HG02759 (cell line): ENCODE data around the gene CCDC88A.
"Not testable (repeated sequence)": the region's sequence is repeated elsewhere in the genome, so short reads cannot be mapped to it uniquely, and the experiment has no call there.

ENCODE experiments used
- ATAC-seq: cut with Tn5 transposase; IDR thresholded peaks from one replicate; pipeline ENCODE4 v1.9.1; 2021; ENCODE audit warnings: mild to moderate bottlenecking, moderate library complexity; ENCODE audit not compliant: unreplicated experiment

Gene CCDC88A, protein sequence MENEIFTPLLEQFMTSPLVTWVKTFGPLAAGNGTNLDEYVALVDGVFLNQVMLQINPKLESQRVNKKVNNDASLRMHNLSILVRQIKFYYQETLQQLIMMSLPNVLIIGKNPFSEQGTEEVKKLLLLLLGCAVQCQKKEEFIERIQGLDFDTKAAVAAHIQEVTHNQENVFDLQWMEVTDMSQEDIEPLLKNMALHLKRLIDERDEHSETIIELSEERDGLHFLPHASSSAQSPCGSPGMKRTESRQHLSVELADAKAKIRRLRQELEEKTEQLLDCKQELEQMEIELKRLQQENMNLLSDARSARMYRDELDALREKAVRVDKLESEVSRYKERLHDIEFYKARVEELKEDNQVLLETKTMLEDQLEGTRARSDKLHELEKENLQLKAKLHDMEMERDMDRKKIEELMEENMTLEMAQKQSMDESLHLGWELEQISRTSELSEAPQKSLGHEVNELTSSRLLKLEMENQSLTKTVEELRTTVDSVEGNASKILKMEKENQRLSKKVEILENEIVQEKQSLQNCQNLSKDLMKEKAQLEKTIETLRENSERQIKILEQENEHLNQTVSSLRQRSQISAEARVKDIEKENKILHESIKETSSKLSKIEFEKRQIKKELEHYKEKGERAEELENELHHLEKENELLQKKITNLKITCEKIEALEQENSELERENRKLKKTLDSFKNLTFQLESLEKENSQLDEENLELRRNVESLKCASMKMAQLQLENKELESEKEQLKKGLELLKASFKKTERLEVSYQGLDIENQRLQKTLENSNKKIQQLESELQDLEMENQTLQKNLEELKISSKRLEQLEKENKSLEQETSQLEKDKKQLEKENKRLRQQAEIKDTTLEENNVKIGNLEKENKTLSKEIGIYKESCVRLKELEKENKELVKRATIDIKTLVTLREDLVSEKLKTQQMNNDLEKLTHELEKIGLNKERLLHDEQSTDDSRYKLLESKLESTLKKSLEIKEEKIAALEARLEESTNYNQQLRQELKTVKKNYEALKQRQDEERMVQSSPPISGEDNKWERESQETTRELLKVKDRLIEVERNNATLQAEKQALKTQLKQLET (N-terminal part only)

DNA sequence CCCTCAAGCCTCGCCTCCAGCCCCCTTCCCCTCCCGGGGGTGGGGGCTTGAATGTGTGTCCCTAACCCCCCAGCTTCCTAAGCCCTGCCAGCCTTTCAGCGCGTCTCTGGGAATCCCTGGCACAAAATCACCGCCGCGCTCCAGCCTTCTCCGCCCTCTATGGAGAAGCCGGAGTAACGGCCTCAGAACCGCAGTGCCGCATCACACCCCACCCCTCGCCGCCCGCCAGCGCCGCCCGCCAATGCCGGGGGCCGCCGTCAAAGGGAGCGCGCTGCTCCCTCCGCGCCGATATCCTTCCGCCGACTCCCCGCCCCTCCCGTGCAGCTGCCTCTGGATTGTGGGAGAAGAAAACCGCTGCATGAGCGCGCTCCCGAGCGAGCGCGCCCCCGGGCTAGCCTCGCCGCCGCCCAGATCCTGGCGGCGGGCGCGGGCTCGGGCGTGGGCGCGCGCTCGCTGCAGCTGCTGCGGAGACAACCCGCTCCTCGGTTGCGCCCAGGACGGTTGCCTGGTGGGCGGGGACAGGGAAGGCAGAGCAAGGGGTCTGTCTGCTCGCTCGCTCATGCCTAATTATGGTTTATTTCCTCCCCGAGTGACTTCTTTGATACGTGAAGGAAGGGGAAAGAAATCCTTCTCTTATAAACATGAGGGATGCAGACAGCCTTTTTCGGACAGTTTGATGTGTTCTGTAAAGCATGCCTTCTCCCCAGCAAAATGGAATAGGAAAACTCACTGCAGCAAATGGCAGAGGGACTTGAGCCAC, at the start of gene CCDC88A:
Gene CCDC88A (minus strand): TSS at position 178 of the 760 bp plus-strand sequence. CDS start 777 bp downstream, outside the sequence.
- ATAC-seq: peak; percentile 85

DNA sequence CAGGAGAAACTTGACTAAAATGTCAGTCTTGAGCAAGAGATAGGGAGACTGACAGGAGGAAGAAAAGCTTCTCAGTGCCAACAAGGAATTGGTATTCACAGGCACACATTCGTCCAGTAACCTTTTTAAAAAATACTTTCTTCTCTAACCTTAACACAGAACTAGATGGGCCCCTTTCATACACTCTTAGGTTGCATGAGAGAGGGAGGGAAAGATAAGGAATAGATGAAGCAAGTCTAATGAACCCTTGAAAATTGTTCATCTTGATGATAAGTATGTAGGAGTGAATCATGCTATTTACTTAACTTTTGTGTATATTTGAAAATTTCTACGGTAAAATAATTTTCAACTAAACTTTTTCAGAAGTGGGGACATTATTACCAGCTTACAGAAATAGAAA, 42.0 kb upstream of the CCDC88A start:
- no peak for ATAC-seq

DNA sequence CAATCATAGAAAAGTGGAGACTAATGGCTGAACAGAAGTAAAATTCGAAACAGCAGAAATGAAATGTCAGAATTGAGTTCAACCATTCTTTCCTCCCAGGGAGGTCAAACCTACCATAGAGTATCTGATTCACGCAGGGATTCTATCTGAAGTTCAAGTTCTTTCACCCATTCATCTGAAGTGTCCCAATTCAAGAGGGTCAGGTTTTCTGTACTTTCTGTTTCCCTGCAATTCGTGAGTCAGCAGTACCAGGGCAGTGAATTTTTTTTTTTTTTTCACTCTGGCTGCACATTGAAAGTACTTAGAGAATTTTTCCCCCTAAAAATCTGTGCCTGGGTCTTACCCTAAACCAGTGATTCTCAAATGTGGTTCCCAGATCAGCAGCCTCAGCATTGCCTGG, 40.9 kb upstream of the CCDC88A start:
- no peak for ATAC-seq

DNA sequence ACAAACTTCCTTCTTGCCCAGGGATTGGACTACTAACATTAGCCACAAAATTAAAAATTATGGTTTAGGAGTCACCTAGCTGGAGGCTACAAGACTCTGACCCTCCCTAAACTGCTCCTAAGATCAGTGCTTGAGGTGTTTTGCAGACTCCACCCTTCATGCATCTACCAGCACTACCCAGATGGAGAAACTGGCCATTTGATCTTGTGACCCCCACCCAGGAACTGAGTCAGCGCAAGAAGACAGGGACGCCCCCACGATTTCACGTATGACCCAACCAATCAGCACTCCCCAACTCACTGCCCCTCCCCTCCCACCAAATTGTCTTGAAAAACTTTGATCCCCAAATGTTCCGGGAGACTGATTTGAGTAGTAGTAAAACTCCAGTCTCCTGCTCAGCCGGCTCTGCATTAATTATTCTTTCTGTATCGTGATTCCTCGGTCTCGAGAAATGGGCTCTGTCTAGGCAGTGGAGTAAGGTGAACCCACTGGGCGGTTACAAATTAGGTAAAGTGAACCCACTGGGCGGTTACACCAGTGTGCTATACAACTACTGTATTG, 40.1 kb upstream of the CCDC88A start:
- no peak for ATAC-seq

DNA sequence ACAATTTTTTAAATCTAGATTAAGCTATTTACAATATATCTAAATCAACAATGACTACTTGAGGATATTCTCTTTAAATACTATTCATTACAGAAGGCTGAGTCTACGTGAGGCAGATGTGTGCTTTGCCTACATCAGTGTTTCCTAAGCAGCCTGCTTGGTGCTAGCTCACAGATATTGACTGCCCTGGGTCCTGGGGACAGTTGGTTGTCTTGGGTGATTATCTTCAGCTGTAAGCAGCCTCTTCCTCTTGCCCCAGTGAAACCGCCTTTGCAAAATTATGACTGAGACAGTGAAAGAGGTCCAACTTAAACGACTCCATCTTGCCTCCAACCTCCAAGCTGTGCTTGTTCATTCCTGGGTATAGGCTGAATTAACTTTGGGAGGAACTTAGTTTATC, 39.6 kb upstream of the CCDC88A start:
- ATAC-seq: no peak

DNA sequence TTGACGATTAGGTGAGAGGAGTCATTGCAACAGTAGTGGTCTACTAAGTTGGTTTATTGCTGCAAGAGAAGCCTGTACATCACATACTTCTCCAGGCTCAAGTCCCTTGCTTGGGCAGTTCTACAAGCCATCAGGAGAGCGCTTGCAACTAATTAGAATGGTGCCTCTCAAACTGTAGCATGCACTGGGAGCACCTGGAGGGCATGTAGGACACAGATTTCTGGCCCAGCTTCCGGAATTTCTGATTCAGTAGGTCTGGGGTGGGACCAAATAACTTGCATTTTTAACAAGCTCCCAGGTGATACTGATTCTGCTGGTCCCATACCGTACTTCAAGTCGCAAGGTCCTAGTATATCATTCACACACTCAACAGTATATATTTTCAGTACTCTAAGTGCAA, 34.5 kb upstream of the CCDC88A start:
- no peak for ATAC-seq

DNA sequence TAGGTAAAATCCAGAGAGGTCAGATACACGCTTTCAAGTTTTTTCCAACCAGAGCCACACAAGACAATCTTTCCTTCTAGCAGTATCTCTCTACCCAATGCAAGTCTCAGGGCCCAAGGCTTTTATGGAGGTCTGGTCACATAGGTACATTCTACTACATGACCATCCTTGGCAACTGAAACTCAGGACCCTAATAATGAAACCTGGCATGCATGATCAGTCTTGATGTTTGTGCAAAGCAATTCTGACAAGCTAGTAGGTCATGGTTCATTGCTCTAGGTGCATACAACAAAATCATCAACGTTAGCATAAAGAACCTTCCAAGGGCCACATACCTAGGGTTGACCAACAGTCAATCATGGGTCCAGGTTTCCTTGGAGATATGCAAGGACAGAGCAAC, 33.2 kb upstream of the CCDC88A start:
- peak; percentile 64 for ATAC-seq

DNA sequence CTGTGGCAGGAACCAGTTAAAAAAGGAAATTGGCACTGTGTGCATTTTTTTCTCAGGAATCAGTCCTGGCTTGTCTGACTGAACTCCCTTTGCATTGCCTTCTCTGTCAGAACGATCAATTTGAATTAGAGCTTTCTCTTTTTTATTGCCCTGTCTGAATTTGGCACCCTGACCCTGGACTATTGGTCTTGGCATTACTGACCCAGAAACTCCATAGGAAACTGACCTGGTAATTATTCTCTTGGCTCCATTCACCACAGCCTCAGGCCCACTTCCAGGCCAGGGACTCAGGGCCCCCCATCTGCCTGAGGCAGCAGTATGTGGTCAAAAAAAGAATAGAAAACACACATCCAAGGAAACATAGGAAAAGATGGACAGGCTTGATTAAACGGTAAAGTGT, 32.0 kb upstream of the CCDC88A start:
- ATAC-seq: no peak

DNA sequence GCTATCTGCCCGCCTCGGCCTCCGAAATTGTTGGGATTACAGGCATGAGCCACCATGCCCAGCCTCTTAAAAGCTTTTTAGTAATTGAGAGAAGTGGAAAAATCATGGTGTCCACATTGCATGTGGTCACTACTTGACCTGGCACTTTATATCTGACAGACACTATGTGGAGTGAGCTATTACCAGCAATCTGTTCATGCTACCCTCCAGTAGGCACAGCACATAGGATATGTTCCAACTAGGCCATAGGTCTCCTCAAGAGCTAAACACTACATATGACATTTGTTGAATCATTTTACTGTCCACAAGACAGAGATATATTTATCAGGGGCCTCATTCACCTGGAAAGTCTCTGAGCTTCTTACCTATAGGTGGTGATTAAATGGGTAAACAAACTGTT, 30.4 kb upstream of the CCDC88A start:
- ATAC-seq: not testable (repeated sequence)

DNA sequence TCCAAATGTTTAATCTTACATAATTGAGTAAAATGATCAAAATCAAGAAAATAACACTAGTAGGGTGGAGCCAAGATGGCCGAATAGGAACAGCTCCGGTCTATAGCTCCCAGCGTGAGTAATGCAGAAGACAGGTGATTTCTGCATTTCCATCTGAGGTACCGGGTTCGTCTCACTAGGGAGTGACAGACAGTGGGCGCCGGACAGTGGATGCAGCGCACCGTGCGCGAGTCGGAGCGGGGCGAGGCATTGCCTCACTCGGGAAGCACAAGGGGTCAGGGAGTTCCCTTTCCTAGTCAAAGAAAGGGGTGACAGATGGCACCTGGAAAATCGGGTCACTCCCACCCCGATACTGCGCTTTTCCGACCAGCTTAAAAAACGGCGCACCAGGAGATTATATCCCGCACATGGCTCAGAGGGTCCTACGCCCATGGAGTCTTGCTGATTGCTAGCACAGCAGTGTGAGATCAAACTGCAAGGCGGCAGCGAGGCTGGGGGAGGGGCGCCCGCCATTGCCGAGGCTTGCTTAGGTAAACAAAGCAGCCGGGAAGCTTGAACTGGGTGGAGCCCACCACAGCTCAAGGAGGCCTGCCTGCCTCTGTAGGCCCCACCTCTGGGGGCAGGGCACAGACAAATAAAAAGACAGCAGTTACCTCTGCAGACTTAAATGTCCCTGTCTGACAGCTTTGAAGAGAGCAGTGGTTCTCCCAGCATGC, 22.5 kb upstream of the CCDC88A start:
- ATAC-seq: not testable (repeated sequence)

DNA sequence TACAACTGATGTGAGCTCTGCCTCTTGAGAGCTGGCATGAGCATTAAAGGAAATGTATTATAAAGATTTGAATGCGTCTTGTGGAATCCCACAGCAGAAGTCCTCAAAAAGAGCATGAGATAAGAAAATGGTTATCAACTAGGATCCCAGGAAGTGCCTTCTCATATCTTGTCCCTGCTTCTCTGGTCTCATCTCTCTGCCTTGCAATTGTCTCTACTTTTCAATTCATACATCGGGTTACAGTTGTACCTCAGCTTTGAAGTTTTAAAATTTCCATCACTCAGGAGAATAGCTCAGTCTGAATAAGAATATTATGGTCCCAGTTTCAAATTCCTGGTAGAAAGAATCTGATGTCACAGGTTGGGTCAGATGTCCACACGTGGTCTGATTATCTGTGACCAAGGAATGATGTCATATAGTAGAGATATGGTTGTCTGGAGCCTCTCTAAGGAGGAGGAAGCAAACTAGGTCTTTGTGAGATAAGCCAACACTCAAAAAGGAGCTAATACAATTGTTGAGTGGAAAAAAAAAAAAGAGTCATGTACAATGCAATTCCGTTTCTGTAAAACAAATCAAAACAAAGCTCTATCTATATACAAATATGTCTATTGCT, 21.7 kb upstream of the CCDC88A start:
- ATAC-seq: no peak

DNA sequence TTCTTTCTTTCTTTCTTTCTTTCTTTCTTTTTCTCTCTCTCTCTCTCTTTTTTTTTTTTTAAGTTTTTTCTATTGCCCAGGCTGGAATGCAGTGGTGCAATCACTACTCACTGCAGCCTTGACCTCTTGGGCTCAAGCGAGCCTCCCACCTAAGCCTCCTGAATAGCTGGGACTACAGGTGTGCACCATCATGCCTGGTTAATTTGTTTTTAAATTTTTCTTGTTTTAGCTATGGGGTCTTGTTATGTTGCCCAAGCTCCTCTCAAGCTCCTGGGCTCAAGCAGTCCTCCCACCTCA, 19.4 kb upstream of the CCDC88A start:
- no peak for ATAC-seq

DNA sequence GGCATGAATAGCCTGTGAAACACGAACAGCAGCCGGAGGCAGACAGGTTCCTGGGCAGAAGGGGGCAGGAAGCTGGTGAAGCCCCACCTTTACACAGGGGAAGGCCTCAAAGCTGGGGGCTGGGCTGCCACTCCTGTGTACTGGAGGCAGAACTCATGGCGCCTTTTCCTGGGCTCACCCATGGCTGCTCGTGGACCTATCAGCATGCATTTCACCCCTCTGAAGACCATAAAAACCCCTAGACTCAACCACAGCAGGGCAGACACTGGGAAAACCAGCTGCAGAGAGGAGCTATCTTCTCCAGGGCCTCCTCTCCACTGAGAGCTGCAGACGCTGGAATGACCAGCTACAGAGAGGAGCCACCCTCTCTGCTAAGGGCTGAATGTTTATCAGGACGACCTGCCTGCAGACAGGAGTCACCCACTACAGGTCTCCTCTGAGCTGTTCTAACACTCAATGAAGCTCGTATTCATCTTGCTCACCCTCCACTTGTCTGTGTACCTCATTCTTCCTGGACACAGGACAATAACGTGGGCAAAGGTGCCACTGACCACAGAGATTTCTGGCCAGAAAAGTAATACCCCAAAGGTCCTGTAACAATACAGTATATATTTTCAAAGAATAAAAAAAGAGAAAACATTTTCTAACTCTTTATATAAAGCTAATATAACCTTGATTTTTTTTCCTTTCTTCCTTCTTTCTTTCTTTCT, 18.9 kb upstream of the CCDC88A start:
- ATAC-seq: no peak

DNA sequence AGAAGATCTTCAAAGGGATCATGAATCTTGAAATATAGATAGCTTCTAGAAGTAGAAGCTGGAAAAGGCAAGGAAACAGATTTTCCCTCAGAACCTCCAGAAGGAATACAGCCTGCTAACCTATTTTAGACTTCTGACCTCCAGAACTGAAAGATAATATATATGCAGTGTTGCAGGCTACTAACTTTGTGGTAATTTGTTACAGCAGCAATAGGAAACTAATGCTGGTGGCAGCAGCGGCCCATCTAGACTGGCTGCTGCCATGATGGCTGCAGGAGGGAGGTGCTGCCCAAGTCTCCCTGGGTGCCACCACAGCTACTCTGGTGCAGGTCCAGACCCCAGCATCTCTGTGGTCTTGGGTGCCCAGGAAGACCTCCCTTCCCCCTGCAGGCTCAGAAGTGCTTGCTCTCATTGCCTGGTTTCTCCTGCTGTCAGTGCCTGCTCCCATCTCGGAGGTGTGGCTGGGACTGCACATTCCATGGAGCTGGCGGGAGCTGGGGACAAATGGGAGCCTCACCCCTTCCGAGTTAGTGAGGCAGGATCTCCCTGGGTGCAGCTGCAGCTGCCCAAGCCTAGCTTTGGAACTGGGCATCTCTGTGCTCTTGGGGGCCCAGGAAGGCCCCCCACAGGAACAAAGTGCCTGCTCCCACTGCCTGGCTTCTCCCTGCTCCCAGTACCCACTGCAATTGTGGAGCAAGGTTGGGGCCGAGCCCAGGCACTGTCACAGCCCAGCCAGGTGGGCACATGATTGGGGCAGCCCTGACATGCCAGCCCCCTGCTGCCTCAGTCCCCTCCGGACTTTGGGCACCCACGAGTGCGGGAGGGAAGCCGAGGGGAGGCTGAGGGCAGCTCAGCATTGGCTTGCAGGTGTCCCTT, 18.1 kb upstream of the CCDC88A start:
- ATAC-seq: no peak

DNA sequence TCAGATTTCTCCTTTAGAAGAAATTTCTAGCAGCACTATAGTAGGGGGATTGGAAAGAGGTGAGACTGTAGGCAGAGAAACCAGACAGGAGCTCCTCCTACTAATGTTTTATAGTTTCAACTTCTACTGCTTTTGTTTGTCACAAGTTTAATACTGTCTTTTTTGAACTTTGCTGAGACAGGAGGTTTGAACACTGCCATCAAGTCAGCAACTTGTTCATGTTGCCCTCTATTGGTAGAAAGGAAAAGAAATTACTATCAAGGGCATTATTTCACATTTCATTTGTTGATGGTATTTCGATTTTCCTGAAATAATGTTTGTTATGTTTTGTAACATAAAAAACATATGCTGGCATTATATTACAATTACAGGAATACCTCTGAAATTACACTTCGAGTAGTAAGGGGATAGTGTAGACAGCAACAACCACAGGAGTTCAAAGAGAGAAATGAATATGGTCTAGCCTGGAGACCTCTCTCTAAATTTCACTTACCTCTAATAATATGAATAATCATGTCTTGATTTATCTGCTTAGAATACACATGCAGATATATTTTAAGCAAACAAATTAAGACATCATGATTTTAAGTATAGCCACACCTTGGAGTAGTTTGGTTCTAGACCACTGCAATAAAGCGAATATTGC, 12.4 kb upstream of the CCDC88A start:
- ATAC-seq: no peak

DNA sequence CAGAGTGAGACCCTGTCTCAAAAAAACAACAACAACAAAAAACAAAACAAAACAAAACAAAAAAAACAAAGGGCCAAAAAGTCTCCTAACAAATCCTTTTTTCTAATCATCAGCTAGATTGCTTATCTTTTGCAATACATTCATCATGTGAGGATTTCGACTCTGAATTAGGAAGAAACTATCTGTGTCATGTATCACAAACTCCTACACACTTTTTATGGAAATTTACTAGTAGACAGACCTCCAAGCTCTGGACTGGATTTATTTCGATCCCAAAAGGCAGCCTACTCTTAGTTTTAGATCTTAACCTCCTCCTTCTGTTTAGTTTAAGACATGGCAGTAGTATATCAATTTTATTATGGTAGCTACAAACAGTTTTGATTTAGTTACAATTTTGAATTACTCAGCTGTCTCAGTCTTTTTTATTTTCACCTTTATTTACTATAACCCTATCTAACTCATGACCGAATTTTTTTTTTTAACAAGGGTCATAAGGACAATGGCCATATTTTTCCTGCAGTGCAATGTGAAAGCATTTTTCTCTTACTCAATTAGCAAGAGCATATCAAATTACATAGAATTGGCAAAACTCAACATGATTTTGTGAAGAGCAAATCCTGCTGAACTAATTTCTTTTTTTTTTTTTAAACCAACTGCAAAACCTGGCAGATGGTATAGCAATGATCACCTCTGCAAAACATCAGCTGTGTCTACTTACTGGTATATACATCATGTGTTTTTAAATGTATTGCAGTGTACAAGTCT, 10.7 kb upstream of the CCDC88A start:
- ATAC-seq: no peak

DNA sequence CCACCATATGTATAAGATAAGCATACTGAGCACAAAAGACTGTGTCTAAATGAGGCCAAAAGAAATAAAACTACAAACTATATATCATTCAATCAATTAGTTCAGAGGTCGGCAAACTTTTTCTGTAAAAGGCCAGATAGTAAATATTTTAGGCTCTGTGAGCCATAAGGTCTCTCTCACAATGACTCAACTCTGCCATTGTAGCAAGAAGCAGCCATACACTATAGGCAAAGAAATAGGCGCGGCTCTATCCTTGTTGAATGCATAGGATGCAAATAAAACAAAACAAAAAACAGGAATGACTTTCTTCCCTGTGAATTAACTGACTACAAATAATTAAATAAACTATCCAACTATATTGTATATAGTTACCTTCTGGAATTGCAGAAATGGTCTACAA, 8.6 kb upstream of the CCDC88A start:
- no peak for ATAC-seq
